HFF-Myc (cell line): ENCODE results near the gene TNIK.

ENCODE experiments used
- DNase-seq: peaks from one replicate; pipeline ENCODE4 v3.0.0-alpha.2; 2011; ENCODE audit warnings: low read depth; ENCODE audit errors: extremely low read depth
- H3K4me3 ChIP-seq: replicated peaks from 2 replicates; pipeline ENCODE4 v1.5.1; 2011; ENCODE audit warnings: low read depth, mild to moderate bottlenecking, control low read depth, low read length
- TF ChIP-seq, protein P1 (sequence below): IDR thresholded peaks from 2 replicates; pipeline ENCODE4 v1.5.1; 2012; ENCODE audit warnings: mild to moderate bottlenecking, low read depth, low read length, control low read depth; ENCODE audit errors: missing control alignments

TNIK gene

GRCh38 chr3:171206283-171206682, 253.9 kb downstream of the TNIK start:
- H3K4me3 ChIP-seq: no peak overlapping the region
- DNase-seq: no peak
- TF ChIP-seq, protein P1, sequence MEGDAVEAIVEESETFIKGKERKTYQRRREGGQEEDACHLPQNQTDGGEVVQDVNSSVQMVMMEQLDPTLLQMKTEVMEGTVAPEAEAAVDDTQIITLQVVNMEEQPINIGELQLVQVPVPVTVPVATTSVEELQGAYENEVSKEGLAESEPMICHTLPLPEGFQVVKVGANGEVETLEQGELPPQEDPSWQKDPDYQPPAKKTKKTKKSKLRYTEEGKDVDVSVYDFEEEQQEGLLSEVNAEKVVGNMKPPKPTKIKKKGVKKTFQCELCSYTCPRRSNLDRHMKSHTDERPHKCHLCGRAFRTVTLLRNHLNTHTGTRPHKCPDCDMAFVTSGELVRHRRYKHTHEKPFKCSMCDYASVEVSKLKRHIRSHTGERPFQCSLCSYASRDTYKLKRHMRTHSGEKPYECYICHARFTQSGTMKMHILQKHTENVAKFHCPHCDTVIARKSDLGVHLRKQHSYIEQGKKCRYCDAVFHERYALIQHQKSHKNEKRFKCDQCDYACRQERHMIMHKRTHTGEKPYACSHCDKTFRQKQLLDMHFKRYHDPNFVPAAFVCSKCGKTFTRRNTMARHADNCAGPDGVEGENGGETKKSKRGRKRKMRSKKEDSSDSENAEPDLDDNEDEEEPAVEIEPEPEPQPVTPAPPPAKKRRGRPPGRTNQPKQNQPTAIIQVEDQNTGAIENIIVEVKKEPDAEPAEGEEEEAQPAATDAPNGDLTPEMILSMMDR: no peak

DNA sequence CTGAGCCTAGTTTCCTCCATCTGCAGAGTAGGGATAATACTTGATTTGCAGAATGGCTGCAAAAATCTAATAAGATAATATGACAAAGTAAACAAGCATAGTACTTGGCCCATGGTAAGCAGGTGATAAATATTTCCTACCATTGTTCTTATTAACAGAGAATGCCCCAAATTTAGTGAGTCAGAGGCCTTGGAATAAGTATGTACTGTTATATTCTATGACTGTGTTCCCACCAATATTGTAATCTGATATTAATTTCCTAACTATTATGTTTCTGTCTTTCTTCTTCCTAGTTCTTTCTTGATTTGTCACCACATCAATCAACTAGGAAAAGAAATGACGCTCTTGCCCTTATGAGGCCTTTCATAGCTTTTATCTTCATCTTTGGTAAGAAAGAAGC, 255.3 kb downstream of the TNIK start:
- TF ChIP-seq, protein P1: no peak
- DNase-seq: no peak
- H3K4me3 ChIP-seq: no peak overlapping the region

- H3K4me3 ChIP-seq: no peak overlapping the region
- no peak for DNase-seq
- TF ChIP-seq, protein P1: no peak
These were observed 258.4 kb downstream of the TNIK start for GRCh38 chr3:171201825-171202224.

DNA sequence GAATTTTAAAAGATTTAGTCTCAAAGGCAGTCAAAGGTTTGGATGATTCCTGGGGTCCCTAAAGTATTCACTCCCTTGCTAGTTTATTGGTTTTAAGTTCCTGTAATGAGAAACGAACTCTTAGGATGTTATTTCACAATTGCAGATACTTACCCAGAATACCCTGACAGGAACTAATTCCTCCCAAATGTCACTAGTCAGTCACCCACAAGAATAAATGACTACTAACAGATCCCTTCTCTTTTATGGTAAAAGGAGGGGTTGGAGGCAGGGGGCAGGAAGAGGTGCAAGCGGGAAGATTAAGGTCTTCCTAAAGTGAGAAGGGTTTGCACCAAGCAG, 259.5 kb downstream of the TNIK start:
- TF ChIP-seq, protein P1: no peak

DNA sequence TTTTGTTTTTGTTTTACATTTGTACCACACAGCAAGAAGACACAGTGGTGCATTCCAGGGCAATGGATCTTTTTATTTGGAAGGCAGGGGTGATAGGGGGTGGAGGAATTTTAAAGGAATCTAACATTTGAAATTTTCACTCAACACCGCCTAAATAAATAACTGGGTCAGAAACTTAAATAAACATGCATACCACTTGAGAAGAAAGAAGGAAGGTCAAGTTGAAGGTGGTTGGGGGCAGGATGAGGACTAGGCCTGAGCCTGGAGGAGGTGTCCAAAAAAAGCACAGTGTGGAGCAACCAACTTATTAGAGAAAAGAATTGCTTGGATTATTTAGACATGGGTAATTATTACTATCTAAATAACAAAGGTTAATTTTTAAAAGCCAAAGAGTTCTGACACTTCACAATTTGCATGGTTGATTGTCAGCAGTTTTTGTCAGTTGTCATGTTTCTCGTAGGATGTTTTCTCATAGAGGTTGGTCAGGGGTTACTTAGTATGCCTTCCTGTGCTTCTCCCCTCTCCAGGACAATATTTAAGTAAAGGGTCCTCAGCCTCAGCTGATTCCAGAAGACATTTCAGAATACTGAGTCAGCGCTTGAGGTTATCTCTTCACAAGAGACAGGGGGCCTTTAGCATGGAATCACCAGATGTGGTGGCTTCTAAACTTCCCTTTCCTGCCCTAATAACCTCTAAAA, 260.0 kb downstream of the TNIK start:
- DNase-seq: no peak
- TF ChIP-seq, protein P1: no peak

More for the DNA sequence above, 259.5 kb downstream of the TNIK start:
- no peak overlapping the region for H3K4me3 ChIP-seq
- no peak for DNase-seq

DNA sequence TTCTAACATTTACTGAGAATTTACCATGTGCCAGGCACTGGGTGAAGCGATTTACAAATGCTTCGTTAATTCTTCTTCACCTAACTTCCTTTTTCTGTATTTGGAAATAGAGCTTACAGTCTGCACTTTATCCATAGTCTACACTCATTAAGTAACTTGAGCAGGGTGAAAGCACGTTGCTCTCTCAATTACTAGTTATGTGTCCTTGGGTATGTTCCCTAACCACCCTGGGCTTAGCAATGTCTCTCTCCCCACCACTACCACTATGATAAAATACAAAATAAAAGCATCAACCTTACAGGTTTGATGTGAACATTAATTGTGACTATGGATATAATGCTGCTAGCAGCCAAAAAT, 260.8 kb downstream of the TNIK start:
- no peak for DNase-seq
- TF ChIP-seq, protein P1: no peak
- H3K4me3 ChIP-seq: no peak overlapping the region

More for the DNA sequence above, 260.0 kb downstream of the TNIK start:
- no peak overlapping the region for H3K4me3 ChIP-seq
